Measurements from ENCODE around the gene PTPN1. TPM values are rescaled to one million over a fixed set of nuclear protein-coding genes. Genes with fewer than 3 reads are reported as not detected.

PTPN1 gene
- total RNA-seq, 1 experiment from 2014 or later: 30.8 TPM

- Histone ChIP-seq H3K9me3 (ENCODE audit: control insufficient read depth, low read depth, low read length) (no peaks in the 10 kb centered on the region), H3K9ac (ENCODE audit: extremely low read depth, insufficient read length, low read length) (no peak overlapping the region), H4K8ac (replicated peaks; ENCODE audit: insufficient read length, low read depth, low read length) (no peak overlapping the region), H3K4me2 (ENCODE audit: insufficient read depth, insufficient read length, low read length) (no peak overlapping the region), H3K56ac (ENCODE audit: insufficient read length, low read depth, low read length) (no peak overlapping the region), H2BK15ac (ENCODE audit: low read depth, low read length) (no peak overlapping the region), H2BK20ac (ENCODE audit: low read depth, low read length, poor library complexity, severe bottlenecking) (no peak overlapping the region), H4K91ac (ENCODE audit: insufficient read length, low read depth, low read length) (no peak overlapping the region), H3K4ac (ENCODE audit: low read depth, low read length) (no peak overlapping the region), H3K27me3 (ENCODE audit: insufficient read depth, low read length) (no peaks in the 10 kb centered on the region), H4K20me1 (ENCODE audit: control insufficient read depth, insufficient read depth, insufficient read length) (no peaks in the 10 kb centered on the region), H2BK120ac (ENCODE audit: low read depth, low read length, poor library complexity, severe bottlenecking) (no peak overlapping the region), H3K79me1 (ENCODE audit: insufficient read depth, low read depth, low read length, poor library complexity, severe bottlenecking) (peaks cover 3% of the 10 kb centered on the region), H3K23ac (ENCODE audit: insufficient read length, low read depth, low read length) (no peak overlapping the region), H4K5ac (ENCODE audit: insufficient read length, low read depth, low read length) (no peak overlapping the region), H3K79me2 (ENCODE audit: insufficient read depth, low read length) (peaks cover 10% of the 10 kb centered on the region; the same call in 1 of the 2 replicates), H3T11ph (ENCODE audit: low read length) (no peak overlapping the region), H3K4me1 (ENCODE audit: insufficient read depth, low read length) (no peaks in the 10 kb centered on the region), H2AFZ (ENCODE audit: low read length) (no peak overlapping the region), H3K14ac (ENCODE audit: insufficient read depth, low read length) (no peak overlapping the region), H2BK5ac (ENCODE audit: insufficient read length, low read length) (no peak overlapping the region), H3K18ac (ENCODE audit: insufficient read length, low read depth, low read length) (no peak overlapping the region), H3K23me2 (ENCODE audit: insufficient read length, low read depth, low read length, poor library complexity, severe bottlenecking) (no peaks in the 10 kb centered on the region), H3K27ac (ENCODE audit: insufficient read length, low read depth, low read length) (no peak overlapping the region), H2BK12ac (ENCODE audit: insufficient read length, low read depth, low read length) (no peak overlapping the region), H2AK5ac (ENCODE audit: insufficient read length, low read length) (no peak overlapping the region)
- Mint-ChIP-seq H3K4me3 (no peak overlapping the region), H3K36me3 (ENCODE audit: insufficient read depth in 1 of 3, low read depth in 3 of 3) (no peaks in the 10 kb centered on the region), H3K27me3 (ENCODE audit: low read depth) (no peaks in the 10 kb centered on the region), H3K9me3 (no peaks in the 10 kb centered on the region), H3K4me1 (peaks cover 4% of the 10 kb centered on the region in 2 experiments), H3K27ac (no peak overlapping the region)
- no peak for DNase-seq
- WGBS (ENCODE audit: extremely low coverage, insufficient read length, low lambda C conversion rate): no CpG with 5 or more reads among the region's 4 CpGs
- no peak for TF ChIP-seq CTCF (conservative IDR thresholded peaks at IDR 0.05)
Observed at GRCh38 chr20:50518270-50518721, 8.1 kb downstream of the PTPN1 start.
